HG03196 (cell line): ENCODE data around the gene BRPF1.

Experiments used
- ATAC-seq: cut with Tn5 transposase; IDR thresholded peaks from one replicate; pipeline ENCODE4 v1.9.1; 2021; ENCODE audit not compliant: unreplicated experiment

Gene BRPF1

GRCh38 chr3:9701006-9701405 lies 30.5 kb upstream of the BRPF1 start:
- no peak for ATAC-seq

DNA sequence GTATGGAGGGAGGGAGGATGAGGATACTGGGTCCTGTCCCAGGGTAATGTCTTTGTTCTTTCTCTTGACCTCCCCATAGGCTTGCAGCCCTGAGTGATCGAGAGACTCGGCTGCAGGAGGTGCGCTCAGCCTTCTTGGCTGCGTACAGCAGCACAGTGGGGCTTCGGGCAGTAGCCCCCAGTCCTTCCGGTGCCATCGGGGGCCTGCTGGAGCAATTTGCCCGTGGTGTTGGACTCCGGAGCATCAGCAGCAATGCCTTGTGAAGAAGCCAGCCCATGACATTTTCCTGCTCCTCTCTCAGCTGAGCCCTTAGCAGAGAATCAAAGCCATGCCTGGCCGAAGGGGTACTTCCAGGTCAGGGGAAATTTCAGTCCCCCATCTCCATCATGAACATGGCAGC lies 29.8 kb upstream of the BRPF1 start:
- no peak for ATAC-seq

- no peak for ATAC-seq
Measured at GRCh38 chr3:9703240-9703639, 28.3 kb upstream of the BRPF1 start.

DNA sequence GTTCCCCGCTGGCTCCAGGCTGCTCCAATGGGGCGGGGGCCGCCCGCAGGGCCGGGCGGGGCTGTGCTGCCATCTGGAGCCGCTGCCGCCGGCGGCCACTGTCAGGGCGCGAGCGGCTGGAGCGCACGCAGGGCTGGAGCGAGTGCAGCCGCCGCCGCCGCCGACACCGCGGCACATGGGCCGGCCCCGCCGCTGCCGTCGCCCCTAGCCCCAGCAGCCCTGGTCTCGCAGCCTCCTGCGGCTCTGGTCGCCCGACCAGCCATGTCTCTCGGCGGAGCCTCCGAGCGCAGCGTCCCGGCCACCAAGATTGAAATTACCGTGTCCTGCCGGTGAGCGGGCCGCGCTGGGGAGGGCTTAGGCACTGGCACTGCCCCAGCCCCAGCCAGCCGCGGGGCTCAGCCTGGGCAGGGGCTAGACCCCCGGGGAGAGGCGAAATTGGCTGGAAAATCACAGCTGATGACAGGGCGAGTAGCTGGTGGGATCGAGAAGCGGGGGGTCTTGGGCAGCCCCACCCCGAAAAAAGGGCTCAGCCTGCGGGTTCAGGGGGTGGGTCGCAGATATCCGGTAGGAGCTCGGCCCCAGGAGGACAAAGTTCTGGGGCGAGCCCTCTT lies 27.7 kb upstream of the BRPF1 start, which contains the start of gene CPNE9:
TSS of gene CPNE9 (plus strand) at position 98 of the 611 bp plus-strand sequence. CDS start at position 262, 164 bp downstream.
- no peak for ATAC-seq

DNA sequence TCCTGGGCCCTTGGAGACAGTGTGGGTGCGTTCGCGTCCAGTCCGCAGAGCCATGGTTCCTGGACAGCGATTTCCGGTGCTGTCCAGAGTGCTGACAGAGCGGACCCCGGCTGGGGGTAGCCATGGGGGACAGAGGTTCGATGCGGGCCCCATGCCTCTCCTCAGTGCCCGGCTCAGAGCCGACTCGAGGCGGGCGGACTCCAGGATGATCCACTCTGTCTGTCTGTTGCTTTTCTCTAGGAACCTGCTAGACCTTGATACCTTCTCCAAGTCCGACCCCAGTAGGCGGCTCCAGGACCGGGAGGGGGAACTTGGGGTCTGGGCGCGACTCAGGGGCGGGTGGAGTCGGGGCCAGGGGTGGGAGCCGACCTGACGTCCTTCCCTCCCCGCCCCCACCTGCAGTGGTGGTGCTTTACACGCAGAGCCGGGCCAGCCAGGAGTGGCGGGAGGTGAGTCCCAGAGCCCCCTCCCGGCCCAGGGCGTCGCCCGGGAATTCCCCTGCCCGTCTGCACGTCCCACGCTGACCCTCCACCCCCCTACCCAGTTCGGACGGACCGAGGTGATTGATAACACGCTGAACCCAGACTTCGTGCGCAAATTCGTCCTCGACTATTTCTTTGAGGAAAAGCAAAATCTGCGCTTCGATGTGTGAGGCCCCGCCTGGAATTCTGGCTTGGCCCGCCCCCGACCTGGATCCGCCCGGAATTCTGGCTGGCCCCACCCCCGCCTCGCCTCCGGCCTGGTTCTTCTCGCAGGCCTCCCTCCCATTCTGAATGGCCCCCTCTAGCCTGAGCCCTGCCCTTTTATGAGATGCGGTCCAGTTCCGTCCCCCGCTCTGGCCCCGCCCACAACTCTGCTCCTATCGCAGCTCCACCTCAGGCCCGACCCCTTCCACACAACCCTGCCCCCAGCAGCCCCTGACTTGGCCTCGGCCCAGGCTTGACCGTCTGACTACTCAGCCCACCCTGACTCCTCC lies 26.9 kb upstream of the BRPF1 start:
- ATAC-seq: no peak

- ATAC-seq: no peak
Measured at GRCh38 chr3:9710174-9710739, 21.3 kb upstream of the BRPF1 start.

DNA sequence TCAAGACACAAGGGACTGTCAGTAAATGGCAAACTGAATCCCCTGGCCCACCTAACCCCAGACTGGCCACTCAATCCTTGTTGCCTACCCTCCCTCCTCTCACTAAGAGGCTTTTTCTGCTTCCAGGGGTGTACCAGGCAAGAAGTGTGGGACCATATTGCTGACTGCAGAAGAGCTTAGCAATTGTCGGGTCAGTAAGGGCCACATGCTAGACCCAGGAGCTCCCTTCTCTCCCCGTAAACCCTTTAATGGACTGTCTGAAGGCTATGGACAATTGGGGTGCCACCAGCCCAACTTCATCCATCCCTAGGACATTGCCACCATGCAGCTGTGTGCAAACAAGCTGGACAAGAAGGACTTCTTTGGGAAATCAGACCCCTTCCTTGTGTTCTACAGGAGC lies 19.1 kb upstream of the BRPF1 start:
- ATAC-seq: no peak

GRCh38 chr3:9713142-9713541 lies 18.4 kb upstream of the BRPF1 start:
- no peak for ATAC-seq

GRCh38 chr3:9715136-9715535 lies 16.4 kb upstream of the BRPF1 start:
- ATAC-seq: no peak

- no peak for ATAC-seq
Measured at GRCh38 chr3:9715764-9716437, 15.6 kb upstream of the BRPF1 start.

GRCh38 chr3:9716801-9717555 lies 14.6 kb upstream of the BRPF1 start:
- ATAC-seq: no peak

DNA sequence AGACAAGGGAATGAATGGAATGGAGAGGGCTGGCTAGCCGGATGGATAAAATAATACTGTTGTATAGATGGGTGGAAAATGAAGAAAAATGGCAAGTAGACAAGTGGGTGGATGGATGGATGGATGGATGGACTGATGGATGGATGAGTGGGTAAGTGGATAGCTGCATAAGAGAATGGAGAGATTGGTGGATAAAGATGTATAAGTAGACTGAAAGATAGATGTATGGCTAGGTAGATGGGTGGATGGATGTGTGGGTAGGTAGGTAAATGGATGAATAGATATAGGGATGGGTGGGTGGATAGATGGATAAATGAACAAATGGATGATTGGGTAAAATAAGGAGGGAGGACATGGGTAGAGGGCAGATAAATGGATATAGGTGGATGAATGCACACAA lies 14.0 kb upstream of the BRPF1 start:
- no peak for ATAC-seq

- no peak for ATAC-seq
Measured at GRCh38 chr3:9718118-9718517, 13.4 kb upstream of the BRPF1 start.

DNA sequence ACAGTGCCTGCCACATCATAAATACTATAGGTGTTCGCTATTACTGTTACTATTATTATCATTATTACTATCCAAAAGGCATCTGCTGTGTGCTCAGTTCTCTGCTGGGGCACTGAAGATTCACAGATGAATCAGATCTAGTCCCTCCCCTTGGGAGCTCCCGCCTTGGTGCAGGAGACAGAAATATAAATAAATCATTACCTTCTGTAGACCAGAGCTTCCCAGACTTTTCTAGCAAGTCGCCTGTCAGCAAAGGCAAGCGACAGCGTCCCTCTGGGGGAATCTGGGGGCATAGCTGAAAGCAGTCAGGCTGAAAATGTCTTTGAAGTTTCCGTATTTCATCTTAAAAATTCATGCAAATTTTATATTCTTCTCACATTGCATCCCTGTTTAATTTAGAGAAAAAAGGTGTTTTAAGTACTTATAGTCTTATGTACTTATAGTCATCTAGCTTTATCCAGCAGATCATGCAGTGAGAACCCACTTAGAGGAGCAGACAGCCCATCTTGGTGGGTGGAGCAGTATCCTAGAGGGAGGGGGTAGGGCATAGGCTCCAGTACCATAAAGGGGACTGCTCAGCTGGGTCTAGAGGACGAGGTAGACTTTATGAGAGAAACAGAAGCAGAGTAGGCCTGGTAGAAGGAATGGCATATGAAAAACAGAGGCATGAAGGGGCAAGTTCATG lies 10.4 kb upstream of the BRPF1 start:
- ATAC-seq: no peak

GRCh38 chr3:9721700-9722060 lies 9.9 kb upstream of the BRPF1 start:
- no peak for ATAC-seq

DNA sequence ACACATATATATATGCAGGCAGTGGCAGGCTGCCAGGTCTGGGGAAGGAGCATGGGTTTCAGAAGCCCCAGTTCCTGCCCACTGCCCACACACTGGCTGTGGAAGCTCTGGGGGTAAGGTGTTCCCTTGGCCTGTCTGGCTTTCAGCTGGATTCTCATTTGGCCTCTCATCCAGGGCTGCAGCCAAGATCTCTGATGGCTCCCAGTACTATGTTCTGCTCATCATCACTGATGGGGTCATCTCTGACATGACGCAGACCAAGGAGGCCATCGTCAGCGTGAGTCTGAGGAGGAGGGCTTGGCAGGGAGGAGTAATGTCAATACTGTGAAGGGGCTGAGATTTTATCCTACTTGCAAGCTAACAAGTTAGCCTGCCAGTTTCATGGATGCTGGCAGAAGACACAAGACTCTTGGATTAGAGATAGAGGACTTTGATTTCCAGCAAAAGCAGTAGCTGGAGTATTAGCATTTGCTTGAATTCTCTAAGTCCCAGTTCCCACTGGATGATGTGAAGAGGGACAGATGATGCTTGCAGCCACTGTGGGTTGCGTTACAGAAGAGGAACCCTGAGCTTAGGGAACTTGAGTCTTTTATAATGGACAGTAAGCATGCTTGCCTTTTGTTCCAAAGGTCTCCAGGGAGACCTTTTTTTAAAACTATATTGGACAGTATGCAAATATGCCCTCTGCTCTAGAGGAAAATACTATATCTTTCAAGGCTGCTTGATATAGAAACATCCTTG lies 5.6 kb upstream of the BRPF1 start:
- no peak for ATAC-seq

GRCh38 chr3:9727041-9727595 lies 4.4 kb upstream of the BRPF1 start:
- ATAC-seq: no peak

GRCh38 chr3:9727743-9728142 lies 3.8 kb upstream of the BRPF1 start:
- ATAC-seq: no peak

- no peak for ATAC-seq
Measured at GRCh38 chr3:9729419-9729818, 2.1 kb upstream of the BRPF1 start.
